22Rv1 (cell line): ENCODE results near the gene CAMKK2.

Experiments
- ZFX ChIP-seq: fragments of 450-650 bp; IDR thresholded peaks from 2 replicates; pipeline ENCODE4 v1.6.1; 2017; ENCODE audit warnings: antibody characterized with exemption, borderline replicate concordance
- TF ChIP-seq, protein P1 (sequence below): fragments of 450-650 bp; IDR thresholded peaks from 2 replicates; pipeline ENCODE4 v1.5.1; 2017; ENCODE audit warnings: mild to moderate bottlenecking

DNA sequence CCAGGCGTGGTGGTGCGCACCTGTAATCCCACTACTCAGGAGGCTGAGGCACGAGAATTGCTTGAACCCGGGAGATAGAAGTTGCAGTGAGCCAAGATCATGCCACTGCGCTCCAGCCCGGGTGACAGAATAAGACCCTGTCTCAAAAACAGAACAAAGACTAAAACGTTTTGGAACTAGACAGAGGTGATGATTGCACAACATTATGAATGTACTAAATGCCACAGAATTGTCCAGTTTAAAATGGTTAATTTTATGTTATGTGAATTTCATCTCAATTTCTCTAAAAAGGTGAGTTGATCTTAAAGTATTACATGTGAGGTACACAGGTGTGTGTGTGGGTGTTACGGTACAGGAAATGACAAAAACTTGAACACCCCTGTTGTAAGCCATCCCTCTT is 70.1 kb downstream of the CAMKK2 start:
- TF ChIP-seq, protein P1, sequence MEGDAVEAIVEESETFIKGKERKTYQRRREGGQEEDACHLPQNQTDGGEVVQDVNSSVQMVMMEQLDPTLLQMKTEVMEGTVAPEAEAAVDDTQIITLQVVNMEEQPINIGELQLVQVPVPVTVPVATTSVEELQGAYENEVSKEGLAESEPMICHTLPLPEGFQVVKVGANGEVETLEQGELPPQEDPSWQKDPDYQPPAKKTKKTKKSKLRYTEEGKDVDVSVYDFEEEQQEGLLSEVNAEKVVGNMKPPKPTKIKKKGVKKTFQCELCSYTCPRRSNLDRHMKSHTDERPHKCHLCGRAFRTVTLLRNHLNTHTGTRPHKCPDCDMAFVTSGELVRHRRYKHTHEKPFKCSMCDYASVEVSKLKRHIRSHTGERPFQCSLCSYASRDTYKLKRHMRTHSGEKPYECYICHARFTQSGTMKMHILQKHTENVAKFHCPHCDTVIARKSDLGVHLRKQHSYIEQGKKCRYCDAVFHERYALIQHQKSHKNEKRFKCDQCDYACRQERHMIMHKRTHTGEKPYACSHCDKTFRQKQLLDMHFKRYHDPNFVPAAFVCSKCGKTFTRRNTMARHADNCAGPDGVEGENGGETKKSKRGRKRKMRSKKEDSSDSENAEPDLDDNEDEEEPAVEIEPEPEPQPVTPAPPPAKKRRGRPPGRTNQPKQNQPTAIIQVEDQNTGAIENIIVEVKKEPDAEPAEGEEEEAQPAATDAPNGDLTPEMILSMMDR: no peak
- no peak for TF ChIP-seq ZFX
